GM08714 (cell line): Measurements from ENCODE around the gene MSANTD7.
"Not testable (repeated sequence)": the region's sequence is repeated elsewhere in the genome, so short reads cannot be mapped to it uniquely, and the experiment has no call there.

Source experiments
- H3K4me3 ChIP-seq: fragments of 200-500 bp; sonication (Bioruptor generic); 2 replicates; pipeline ENCODE4 v1.5.1; 2014; ENCODE audit warnings: mild to moderate bottlenecking, low read length, inconsistent platforms
- ZNF274 ChIP-seq: IDR thresholded peaks from 2 replicates; pipeline ENCODE4 v1.6.1; 2012; ENCODE audit warnings: mild to moderate bottlenecking, low read depth, low read length

Gene MSANTD7

GRCh38 chr10:14837757-14838581 lies at the start of gene MSANTD7, which contains the start of the genes CDNF and HSPA14:
Gene MSANTD7, plus strand, starts transcription at chr10:14838306. Its CDS starts 3,979 bp downstream, at chr10:14842285.
Gene CDNF, minus strand, starts transcription at chr10:14838037. Its CDS starts 91 bp downstream, at chr10:14837946.
Gene HSPA14, plus strand, starts transcription at chr10:14838306. Its CDS starts 97 bp downstream, at chr10:14838403.
- no peak for TF ChIP-seq ZNF274
- H3K4me3 ChIP-seq: peak within 1 kb of the TSS; percentile 86

DNA sequence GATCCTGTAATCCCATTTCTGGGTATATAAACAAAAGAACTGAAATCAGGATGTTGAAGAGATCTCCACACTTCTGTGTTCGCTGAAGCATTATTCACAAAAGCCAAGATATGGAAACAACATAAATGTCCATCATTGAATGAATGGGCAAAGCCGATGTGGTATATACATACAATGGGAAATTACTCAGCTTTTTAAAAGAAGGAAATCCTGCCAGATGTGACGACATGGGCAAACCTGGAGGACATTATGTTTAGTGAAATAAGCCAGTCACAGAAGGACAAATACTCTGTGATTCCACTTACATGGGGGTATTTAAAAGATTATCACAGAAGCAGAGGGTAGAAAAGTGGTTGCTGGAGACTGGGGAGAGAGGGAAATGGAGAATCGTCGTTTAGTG lies 39.5 kb upstream of the MSANTD7 start:
- no peak for TF ChIP-seq ZNF274
- H3K4me3 ChIP-seq: no peak overlapping the region

- TF ChIP-seq ZNF274: no peak
- no peak overlapping the region for H3K4me3 ChIP-seq
Measured at GRCh38 chr10:14800397-14800796, 37.7 kb upstream of the MSANTD7 start.

DNA sequence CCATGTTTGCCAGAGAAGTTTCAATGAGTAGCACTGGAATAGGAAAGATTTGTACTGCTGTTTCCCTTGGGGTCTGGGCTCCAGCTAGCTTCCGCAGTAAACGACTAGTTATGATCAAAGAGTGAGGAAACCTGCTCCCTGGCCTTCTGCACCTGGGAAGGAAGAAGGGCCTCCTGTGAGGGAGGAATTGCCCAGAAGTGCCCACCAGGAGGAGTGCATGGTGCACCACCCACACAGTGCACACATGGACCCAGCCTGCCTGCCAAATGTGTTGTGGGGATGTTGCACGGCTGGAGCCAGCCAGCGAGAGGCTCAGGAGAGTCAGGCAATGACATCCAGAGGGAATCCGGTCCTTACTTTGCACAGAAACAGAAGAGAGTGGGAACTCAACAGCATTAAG lies 36.4 kb upstream of the MSANTD7 start:
- TF ChIP-seq ZNF274: no peak

DNA sequence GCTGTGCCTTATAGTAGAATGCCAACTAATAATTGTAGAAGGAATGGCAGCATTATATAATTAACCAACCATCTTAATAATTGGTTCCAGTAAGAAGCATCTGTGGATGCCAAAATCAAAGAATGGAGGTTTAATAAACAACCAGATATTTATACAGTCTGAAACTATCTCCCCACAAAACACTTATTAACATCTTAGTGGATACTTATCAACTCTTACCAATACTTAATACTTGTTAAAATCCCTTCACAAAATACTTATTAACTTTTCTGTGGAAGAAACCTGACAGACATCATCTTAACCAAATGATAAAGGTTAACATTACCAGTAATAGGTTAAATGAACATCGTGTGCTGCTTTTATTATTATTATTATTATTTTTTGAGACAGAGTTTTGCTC lies 34.3 kb upstream of the MSANTD7 start:
- TF ChIP-seq ZNF274: no peak
- H3K4me3 ChIP-seq: no peak overlapping the region

More for the DNA sequence above, 36.4 kb upstream of the MSANTD7 start:
- no peak overlapping the region for H3K4me3 ChIP-seq

DNA sequence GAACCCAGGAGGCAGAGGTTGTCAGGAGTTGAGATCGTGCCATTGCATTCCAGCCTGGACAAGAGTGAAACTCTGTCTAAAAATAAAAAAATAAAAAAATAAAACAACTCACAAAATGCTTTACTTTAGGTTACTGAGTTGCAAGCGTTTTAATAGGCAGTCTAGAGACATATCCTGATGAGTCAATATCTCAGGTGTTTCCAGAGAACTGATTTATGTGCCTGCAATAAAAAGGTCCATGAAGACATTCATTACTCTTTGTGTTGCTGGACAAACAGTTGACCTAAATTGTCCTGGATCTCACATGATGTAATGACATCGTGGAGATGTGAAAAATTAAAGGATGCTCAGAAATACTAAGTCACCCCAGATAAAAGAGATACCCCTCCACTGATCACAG lies 31.8 kb upstream of the MSANTD7 start:
- H3K4me3 ChIP-seq: no peak overlapping the region
- no peak for TF ChIP-seq ZNF274

GRCh38 chr10:14810969-14811953 lies 26.8 kb upstream of the MSANTD7 start:
- no peak for TF ChIP-seq ZNF274
- H3K4me3 ChIP-seq: no peak overlapping the region

GRCh38 chr10:14812271-14812670 lies 25.8 kb upstream of the MSANTD7 start:
- TF ChIP-seq ZNF274: no peak

DNA sequence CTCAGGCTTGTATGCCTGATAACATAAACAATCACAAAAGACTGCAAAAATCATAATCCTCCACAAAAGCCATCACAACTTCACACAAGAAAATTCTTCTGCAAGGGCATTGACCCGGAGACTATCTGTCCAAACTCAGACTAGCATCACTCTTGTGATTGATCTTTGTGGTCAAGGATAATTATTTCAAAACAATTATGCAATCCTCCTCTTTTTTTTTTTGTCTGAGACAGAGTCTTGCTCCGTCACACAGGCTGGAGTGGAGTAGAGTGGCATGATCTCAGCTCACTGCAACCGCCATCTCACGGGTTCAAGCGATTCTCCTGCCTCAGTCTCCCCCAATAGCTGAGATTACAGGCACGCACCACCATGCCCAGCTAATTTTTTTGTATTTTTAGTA lies 22.4 kb upstream of the MSANTD7 start:
- TF ChIP-seq ZNF274: no peak
- H3K4me3 ChIP-seq: no peak overlapping the region

More at GRCh38 chr10:14812271-14812670, 25.8 kb upstream of the MSANTD7 start:
- no peak overlapping the region for H3K4me3 ChIP-seq

GRCh38 chr10:14816717-14817116 lies 21.4 kb upstream of the MSANTD7 start:
- H3K4me3 ChIP-seq: not testable (repeated sequence)

- no peak for TF ChIP-seq ZNF274
- no peak overlapping the region for H3K4me3 ChIP-seq
Measured at GRCh38 chr10:14820010-14820774, 17.9 kb upstream of the MSANTD7 start.

DNA sequence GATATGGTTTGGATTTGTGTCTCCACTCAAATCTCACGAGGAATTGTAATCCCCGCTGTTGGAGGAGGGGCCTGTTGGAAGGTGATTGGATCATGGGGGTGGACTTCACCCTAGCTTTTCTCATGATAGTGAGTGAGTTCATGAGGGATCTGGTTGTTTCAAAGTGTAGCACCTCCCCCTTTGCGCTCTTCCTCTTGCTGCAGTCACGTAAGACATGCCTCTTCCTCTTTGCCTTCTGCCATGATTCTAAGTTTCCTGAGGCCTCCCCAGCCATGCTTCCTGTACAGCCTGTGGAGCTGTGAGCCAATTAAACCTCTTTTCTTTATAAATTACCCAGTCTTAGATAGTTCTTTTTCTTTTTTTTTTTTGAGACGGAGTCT lies 17.3 kb upstream of the MSANTD7 start:
- no peak overlapping the region for H3K4me3 ChIP-seq
- no peak for TF ChIP-seq ZNF274

GRCh38 chr10:14821635-14822375 lies 16.3 kb upstream of the MSANTD7 start:
- H3K4me3 ChIP-seq: no peak overlapping the region
- no peak for TF ChIP-seq ZNF274
